Activated naive CD4-positive, alpha-beta T cell treated with Interleukin-2 at 50 U/mL for 16 hours (primary cell): Measurements from ENCODE around the gene TMOD3.
A peak's percentile ranks its signal among the peaks of the same experiment; 100 is the strongest.

Experiments
- DNase-seq: peaks from one replicate; pipeline ENCODE4 v3.0.0-alpha.2; 2020

The TMOD3 gene

GRCh38 chr15:51830276-51830806, 888 bp downstream of the TMOD3 start:
- DNase-seq: no peak

GRCh38 chr15:51833772-51834171, 4.3 kb downstream of the TMOD3 start:
- no peak for DNase-seq

DNA sequence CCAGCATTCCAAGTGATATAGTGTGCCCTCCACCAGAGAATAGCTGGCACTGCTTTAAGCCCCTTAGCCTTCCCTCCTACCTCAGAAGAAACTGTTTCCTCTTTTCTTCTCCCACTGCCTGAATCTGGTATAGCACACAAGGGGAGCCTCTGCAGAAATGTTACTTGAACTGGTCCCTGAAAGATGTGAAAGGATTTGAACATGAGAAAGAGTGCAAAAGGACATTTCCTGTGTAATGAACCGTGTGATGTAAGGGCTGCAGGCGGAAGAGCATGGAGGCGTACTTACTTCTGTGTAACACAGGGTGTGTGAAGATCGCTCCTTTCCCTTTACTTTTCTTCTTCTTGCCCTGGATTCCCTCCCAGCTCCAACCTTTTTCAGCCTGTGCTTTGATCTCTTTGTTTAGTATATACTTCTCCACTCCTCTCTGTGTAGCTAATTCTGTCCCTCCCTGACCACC, 8.4 kb downstream of the TMOD3 start:
- no peak for DNase-seq

- DNase-seq: no peak
Measured at GRCh38 chr15:51838270-51838669, 8.8 kb downstream of the TMOD3 start.

GRCh38 chr15:51840692-51841091, 11.2 kb downstream of the TMOD3 start:
- no peak for DNase-seq

DNA sequence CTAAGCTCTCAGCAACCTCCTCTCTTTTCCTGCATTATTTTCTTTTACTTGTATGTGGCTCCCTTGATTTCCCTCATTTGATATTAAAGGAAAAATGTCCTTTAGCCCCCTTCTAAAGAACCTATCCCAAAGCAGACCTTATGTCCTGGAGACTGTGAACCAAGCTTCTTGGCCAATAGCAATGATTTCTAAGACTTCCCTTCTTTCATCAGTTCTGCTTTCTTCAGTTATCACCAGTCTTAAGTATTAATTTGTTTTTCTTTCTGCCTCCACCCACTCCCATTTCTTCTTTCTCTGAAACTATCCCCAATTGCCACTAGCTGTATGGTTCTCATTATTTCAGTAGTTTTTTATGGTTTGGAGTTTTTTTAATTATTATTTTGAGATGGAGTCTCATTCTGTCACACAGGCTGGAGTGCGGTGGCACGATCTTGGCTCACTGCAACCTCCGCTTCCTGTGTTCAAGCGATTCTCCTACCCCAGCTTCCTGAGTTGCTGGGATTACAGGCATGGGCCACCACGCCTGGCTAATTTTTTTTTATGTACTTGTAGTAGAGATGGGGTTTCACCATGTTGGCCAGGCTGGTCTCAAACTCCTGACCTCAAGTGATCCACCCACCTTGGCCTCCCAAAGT, 12.1 kb downstream of the TMOD3 start:
- DNase-seq: no peak

DNA sequence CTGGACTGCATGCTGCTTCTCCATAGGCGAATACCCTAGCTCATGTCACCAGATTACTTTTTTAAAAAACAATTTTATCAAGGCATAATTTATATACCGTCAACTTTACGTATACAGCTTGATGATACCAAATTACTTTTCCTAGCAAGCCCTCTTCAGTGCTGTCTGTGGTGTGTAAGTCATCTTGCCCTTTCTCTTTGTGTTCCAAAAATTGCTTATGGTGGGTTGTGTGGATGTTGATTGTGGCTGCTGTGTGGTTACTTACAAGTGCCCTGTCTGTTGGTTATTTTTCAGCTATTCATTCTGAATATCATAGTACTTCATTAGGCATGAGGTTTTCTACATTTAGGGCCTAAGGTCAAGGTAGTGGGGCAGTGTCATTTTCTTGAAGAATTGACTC, 12.8 kb downstream of the TMOD3 start:
- no peak for DNase-seq

DNA sequence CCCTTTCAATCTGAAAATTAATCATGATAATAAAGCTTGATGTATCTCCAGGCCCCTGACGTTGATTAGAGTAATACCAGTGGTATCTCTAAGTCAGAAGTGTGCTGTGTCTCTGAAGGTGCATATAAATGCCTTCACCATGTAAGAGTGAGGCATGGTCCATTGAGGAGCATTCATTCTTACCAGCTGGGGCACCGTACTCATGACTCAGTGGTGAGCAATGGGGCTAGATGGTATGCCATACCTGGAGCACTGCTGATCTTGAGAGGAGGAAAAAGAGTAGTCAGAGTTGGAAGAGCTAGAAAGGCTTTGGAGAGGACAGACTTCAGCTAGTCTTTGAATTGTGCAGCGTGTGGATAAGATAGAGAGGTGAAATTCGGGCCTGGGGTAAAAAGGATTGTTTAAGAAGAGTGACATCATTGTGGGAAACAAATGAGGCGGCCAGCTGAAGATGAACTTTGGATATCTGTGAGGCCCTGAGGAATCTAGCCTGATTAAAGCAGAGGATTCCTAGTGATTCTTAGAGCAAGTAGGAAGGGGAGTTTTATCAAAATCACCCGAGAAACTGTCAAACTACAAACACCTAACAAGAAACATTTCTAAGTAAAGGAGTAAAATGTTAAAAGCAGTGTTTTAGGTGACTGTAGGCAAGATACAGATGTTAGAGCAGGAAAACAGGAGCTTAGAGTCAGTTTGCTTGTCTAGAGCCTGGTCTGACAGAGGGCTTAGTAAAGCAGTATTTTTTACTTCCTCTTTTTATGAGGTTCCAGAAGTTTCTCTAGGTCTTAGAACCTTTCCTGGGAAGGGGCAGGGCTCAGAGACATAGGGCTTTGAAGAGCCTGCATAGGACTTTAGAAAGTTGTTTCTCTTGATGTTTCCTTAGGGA, 13.6 kb downstream of the TMOD3 start:
- DNase-seq: peak; percentile 19

- DNase-seq: no peak
Measured at GRCh38 chr15:51844747-51845426, 15.4 kb downstream of the TMOD3 start.

DNA sequence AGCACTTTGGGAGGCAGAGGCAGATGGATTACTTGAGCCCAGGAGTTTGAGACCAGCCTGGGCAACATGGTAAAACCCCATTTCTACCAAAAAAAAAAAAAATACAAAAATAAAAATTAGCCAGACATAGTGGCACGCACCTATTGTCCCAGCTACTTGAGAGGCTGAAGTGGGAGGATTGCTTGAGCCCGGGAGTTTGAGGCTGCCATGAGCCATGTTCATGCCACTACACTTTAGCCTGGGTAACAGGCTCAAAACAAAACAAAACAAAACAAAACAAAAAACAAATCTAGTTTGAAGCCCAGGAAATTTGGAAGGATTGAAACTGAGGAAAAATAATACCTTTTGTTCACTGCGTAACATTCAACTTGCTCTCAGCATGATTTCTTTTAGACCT, 16.6 kb downstream of the TMOD3 start:
- DNase-seq: no peak

DNA sequence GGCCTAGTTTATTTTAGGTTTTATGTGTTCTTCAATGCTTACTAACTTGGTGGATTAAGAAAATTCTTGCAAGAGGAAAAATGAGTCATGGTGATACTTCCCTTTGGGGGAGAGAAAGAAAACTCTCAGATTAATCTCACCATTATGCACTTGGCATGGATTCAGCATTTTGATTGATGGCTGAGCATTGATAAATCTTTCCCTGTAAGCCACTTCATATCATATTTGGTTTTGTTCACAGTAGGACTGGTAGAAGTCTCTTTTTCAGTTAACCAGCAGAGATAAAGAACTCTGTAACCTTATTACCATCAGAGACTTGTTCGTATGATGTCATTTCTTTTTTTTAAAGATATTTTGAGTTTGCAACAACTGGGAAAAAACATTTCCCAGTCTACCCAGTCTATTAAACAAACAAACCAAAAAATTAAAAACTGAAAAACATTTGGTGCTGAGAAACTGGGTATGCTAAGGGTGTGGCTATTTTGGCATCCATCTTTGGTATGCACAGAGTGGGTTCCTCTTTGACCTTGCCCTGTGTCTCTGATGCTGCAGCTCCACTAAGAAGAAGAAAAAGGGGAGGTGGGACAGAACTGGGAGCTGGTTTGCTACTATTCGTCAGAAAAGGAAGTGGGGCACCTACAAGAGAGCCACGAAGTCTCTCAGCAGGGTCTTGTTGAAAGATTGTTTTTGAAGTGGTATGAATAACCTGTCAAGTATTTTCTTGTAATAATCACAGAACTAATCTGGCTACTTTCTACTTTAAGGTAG, 17.2 kb downstream of the TMOD3 start:
- DNase-seq: no peak

DNA sequence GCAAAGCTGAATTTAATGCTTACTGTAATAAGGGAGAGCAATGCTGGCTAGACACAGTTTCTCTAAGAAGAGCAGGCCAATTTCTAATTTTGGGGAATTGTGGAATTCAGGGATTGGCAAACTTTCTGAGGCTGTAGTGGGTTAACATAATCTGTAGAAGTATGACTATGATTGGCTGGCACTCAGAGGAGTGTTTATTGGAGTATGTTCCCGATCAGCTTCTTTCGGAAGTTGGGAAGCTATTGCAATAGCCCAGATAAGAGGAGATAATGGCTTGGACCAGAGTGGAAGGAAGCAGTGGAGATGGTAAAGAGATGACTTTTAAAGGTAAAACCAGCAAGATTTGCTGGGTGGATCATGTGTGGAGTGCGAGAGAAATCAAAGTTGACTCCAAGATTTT, 19.4 kb downstream of the TMOD3 start:
- DNase-seq: no peak

DNA sequence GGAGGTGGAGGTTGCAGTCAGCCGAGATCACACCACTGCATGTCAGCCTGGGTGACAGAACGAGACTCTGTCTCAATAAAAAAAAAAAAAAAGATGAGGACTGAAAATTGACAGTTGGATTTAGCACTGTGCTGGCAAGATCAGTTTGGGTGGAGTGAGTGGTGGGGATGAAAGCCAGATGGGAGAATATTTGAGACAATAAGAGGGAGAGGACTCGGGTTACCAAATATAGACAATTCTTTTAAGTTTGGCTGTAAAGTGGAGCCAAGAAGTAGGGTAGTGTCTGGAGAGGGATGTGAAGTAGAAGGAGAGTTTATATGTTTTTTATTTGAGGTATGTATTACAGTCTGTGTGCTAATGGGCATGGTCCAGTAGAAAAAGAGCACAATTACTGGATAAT, 20.4 kb downstream of the TMOD3 start:
- no peak for DNase-seq

DNA sequence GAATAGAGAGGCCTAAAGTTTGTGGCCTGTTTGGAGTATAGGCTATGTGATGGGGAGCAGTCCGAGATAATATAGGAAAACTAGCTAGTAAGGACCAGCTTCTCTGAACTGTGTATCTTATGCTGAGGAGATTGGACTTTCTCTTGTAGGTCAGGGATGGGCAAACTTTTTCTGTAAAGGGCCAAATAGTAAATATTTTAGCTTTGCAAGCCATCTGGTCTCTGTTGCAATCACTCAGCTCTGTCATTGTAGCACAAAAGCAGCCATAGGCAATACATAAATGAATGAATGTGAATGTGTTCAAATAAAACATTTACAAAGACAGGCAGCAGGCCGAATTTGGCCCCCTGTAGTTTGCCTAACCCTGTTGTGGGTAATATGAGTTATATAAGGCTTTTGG, 24.5 kb downstream of the TMOD3 start:
- no peak for DNase-seq

DNA sequence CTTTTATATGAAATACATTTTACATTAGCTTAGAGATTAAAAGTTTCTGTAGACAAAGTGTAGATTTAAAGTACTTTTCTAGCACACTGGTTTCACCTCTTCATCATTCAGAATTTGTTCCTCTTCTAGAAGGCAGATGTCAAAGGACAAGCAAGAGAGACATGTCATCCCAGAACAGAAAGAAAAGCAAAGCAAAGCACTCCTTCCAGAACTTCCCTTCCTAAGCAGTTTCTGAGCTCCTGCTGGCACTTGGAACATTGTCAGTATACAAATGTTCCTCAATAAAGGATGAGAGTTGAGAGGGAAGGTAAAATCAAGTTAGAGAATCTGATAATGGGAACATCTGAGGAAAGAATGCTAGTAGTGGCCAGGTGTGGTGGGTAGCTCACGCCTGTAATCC, 26.2 kb downstream of the TMOD3 start:
- no peak for DNase-seq

GRCh38 chr15:51856714-51857380, 27.4 kb downstream of the TMOD3 start:
- no peak for DNase-seq

DNA sequence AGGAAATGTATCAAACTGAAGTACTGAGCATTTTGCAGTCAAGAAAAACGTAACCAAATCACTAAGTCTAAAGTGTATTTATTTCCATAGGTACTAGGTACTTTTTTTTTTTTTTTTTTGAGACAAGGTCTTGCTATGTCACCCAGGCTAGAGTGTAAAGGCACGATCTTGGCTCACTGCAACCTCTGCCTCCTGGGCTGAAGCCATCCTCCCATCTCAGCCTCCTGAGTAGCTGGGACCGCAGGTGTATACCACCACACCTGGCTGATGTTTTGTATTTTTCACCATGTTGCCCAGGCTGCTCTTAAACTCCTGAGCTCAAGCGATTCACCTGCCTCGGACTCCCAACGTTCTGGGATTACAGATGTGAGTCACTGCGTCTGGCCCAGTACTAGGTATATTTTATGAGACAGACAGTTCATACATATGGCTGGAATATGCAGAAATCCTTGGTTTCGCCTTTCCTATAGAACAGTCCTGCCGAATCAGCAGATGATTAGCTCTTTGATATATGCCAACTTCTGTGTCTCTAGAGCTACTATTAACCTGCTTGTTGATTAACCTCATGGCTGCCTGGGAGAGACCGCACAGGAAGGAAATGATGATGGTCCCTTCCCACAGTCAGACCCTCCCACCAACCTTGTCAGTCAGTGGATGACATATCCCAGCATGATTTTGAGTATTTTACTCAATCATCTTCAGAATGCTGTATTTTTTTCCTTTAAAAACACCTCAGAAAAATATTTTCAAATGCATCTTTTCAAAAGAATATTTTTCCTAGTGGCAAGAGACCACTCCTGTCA, 32.3 kb downstream of the TMOD3 start:
- DNase-seq: peak; percentile 65

DNA sequence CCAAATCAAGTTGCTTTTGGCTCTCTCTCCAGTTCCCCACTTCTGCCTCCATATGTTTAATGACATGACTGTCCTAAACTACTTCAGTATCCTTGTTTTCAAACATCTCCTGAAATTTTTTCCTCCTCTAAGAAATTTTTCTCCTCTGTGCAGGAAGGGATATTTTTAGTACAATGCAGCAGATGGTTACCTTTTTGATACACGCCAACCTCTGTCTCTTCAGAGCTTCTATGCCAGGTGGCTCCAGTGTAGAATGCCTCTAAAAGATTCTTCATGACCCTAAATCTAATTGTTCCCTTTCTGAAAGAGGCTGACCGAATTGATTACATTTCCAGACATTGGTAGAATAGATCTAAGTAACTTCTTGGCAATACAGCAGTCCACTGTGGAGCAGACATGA, 33.7 kb downstream of the TMOD3 start:
- no peak for DNase-seq

DNA sequence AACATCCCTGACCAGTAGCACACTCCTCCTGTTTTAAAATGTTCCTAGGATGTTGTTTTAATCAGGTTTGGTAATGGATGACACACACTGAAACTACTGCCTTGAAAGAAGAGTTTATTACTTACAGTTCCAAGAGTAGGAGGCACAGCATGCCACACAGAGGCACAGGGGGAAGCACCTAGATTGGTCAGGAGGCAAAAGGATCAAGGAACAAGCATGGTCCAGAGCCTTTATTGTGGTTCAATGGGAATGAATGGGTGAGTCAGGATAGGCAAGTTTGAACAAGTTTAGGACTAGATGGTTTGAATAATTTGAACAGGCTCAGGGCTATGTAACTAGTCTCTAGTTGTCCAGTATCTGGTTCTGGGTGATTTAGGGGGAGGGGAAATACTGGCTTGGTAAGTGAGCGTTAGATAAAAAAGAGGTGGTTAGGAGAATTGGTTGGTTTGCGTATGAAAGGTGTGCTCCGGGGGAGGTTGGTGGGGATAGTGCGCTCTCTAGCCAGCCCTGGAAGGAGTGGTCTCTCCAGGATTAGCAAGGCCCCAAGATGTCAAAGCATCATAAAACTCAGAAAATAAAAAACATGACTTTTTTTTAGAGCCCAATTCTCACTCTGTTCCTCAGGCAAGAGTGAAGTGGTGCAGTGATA, 35.1 kb downstream of the TMOD3 start:
- peak; percentile 15 for DNase-seq

- no peak for DNase-seq
Measured at GRCh38 chr15:51865317-51865716, 35.9 kb downstream of the TMOD3 start.

GRCh38 chr15:51866161-51866560, 36.7 kb downstream of the TMOD3 start:
- DNase-seq: no peak
